ENCODE results near the gene DYRK1A. TPM values are rescaled to one million over a fixed set of nuclear protein-coding genes. Genes with fewer than 3 reads are reported as not detected.

DYRK1A gene
- total RNA-seq, 3 donors from 2014 or later (not counting 1 experiment from before 2014, with no cell fraction given), result 149 to 166 (median 153) TPM

GRCh38 chr21:37368541-37369279, 2.1 kb downstream of the DYRK1A start:
- H3K36me3 Mint-ChIP-seq, result peaks cover 7% of the 10 kb centered on the region
- H3K27me3 Mint-ChIP-seq (ENCODE audit: low read depth in 2 of 2), result no peaks in the 10 kb centered on the region
- TF ChIP-seq, protein P1, sequence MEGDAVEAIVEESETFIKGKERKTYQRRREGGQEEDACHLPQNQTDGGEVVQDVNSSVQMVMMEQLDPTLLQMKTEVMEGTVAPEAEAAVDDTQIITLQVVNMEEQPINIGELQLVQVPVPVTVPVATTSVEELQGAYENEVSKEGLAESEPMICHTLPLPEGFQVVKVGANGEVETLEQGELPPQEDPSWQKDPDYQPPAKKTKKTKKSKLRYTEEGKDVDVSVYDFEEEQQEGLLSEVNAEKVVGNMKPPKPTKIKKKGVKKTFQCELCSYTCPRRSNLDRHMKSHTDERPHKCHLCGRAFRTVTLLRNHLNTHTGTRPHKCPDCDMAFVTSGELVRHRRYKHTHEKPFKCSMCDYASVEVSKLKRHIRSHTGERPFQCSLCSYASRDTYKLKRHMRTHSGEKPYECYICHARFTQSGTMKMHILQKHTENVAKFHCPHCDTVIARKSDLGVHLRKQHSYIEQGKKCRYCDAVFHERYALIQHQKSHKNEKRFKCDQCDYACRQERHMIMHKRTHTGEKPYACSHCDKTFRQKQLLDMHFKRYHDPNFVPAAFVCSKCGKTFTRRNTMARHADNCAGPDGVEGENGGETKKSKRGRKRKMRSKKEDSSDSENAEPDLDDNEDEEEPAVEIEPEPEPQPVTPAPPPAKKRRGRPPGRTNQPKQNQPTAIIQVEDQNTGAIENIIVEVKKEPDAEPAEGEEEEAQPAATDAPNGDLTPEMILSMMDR (IDR thresholded peaks at IDR 0.05), result no peak
- intact Hi-C loops (cut with micrococcal nuclease), result loop anchor here (5.0 kb wide), 1 partner anchor 194 kb away; no protein-coding TSS in a partner anchor
- no peaks in the 10 kb centered on the region for H3K9me3 Mint-ChIP-seq
- H3K36me3 ChIP-seq (ENCODE audit: control insufficient read depth, insufficient read depth, low read length), result no peaks in the 10 kb centered on the region
- peak in 1 of 2 donors; percentile 27 for DNase-seq
- H3K27ac ChIP-seq (ENCODE audit: low read length), result peak overlapping the region; percentile 83
- peak overlapping the region; percentile 93 for H3K4me3 Mint-ChIP-seq
- peak overlapping the region; percentile 69 for H3K4me3 ChIP-seq (ENCODE audit: low read length)
- no peaks in the 10 kb centered on the region for H3K9me3 ChIP-seq (ENCODE audit: control insufficient read depth, insufficient read depth, low read length)
- H3K27ac Mint-ChIP-seq, result peak overlapping the region; percentile 97
- no peaks in the 10 kb centered on the region for H3K27me3 ChIP-seq (ENCODE audit: control insufficient read depth, insufficient read depth, low read length)
- H3K4me1 Mint-ChIP-seq, result peaks cover 62 to 69% of the 10 kb centered on the region in 2 donors
- 3% methylated on average over 8 of the region's 9 CpGs for WGBS (ENCODE audit: insufficient coverage)
- no peak for ATAC-seq
- peaks cover 25% of the 10 kb centered on the region for H3K4me1 ChIP-seq (ENCODE audit: control insufficient read depth, insufficient read depth, low read length)

DNA sequence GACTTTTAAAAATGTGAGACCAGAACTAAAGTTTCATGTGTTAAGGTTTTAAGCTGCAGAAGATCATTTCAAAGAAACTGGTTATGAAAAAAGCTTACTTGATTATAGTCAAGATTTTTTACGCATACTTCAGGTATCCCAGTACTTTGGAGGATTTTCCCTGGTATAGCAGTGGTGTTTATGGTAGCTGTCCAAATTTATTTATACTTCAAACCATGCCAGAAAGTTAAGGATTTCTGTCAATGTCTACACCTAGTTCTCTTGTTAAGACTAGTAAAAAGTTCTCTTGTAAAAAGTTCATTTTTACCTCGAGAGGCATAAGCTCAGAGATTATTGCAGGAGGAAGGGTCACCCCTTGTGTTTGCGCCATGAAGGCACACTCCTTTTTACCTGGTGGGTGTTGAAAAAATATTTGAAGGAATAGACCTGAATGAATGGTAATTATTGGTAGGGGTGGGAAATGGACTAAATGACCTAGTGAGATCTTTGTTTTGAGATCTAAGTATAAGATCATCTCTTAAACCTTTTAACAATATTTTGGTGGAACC, 2.8 kb downstream of the DYRK1A start:
- DNase-seq (no peak), ATAC-seq (no peak)
- 27% methylated on average over 2 of the region's 3 CpGs for WGBS (ENCODE audit: insufficient coverage)
- Mint-ChIP-seq H3K36me3 (peaks cover 7% of the 10 kb centered on the region), H3K9me3 (no peaks in the 10 kb centered on the region), H3K27ac (peak overlapping the region; percentile 97), H3K4me1 (peaks cover 68 to 75% of the 10 kb centered on the region in 2 donors), H3K27me3 (ENCODE audit: low read depth in 2 of 2) (no peaks in the 10 kb centered on the region), H3K4me3 (peak overlapping the region; percentile 93)
- H3K36me3 ChIP-seq (ENCODE audit: control insufficient read depth, insufficient read depth, low read length), result no peaks in the 10 kb centered on the region
- TF ChIP-seq, protein P1 (IDR thresholded peaks at IDR 0.05), result no peak
- peaks cover 26% of the 10 kb centered on the region for H3K4me1 ChIP-seq (ENCODE audit: control insufficient read depth, insufficient read depth, low read length)
- peak overlapping the region; percentile 17 for H3K4me3 ChIP-seq (ENCODE audit: low read length)
- intact Hi-C loops (cut with micrococcal nuclease), result loop anchor here (5.0 kb wide), 1 partner anchor 193 kb away; no protein-coding TSS in a partner anchor
- no peaks in the 10 kb centered on the region for H3K9me3 ChIP-seq (ENCODE audit: control insufficient read depth, insufficient read depth, low read length)
- H3K27me3 ChIP-seq (ENCODE audit: control insufficient read depth, insufficient read depth, low read length), result no peaks in the 10 kb centered on the region
- H3K27ac ChIP-seq (ENCODE audit: low read length), result peak overlapping the region; percentile 37

DNA sequence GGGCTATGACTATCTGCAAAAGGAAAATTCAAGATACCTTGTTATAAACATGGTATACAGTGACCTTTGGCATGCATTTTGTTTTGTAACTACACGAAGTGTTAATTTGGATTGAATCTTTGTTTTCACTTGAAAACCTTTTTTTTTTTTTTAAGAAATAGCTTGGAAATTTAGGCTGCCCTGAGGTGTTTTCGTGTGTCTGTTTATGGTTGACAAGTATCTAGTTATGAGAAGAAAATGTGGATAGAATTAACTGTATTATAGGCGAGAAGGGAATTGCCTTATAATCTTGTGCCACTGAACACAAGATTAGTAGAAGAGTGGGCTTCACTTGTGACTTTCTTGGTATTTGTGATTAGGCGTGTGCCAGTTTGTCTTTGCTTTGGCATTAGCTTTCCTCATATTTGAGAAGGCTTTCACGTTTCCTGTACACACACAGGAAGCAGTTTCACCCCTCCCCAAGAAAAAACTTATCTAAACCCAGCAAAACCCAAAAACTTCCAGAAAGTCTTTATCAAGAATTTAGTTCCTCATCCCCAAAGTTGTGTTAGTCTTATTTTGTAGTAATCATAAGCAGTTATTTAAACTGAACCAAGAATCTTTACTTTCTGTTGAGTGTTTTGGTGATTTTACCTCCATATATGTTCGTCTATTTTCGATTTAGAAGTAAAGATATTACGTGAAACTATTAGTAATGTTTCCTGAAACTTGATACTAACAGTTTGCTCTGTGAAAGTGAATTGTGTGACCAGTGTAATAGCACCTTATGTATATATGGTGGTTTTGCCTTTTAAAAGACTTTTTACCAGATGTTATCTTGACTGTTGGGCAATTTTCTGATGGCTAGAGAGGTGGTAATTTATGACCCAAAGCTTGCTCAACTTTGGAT, 3.8 kb downstream of the DYRK1A start:
- TF ChIP-seq, protein P1 (IDR thresholded peaks at IDR 0.05), result no peak
- DNase-seq (peak in 1 of 2 donors; percentile 52), ATAC-seq (peak in 1 of 3 donors; percentile 6)
- H3K27ac ChIP-seq (ENCODE audit: low read length), result peak overlapping the region; percentile 94
- H3K36me3 Mint-ChIP-seq, result peaks cover 7% of the 10 kb centered on the region
- H3K27ac Mint-ChIP-seq, result peak overlapping the region; percentile 97
- H3K36me3 ChIP-seq (ENCODE audit: control insufficient read depth, insufficient read depth, low read length), result no peaks in the 10 kb centered on the region
- no peaks in the 10 kb centered on the region for H3K9me3 Mint-ChIP-seq
- H3K27me3 ChIP-seq (ENCODE audit: control insufficient read depth, insufficient read depth, low read length), result no peaks in the 10 kb centered on the region
- peaks cover 68 to 75% of the 10 kb centered on the region in 2 donors for H3K4me1 Mint-ChIP-seq
- peak overlapping the region; percentile 93 for H3K4me3 Mint-ChIP-seq
- no peaks in the 10 kb centered on the region for H3K9me3 ChIP-seq (ENCODE audit: control insufficient read depth, insufficient read depth, low read length)
- WGBS (ENCODE audit: insufficient coverage), result 7% methylated on average over 6 of the region's 8 CpGs
- H3K27me3 Mint-ChIP-seq (ENCODE audit: low read depth in 2 of 2), result no peaks in the 10 kb centered on the region
- H3K4me1 ChIP-seq (ENCODE audit: control insufficient read depth, insufficient read depth, low read length), result peaks cover 28% of the 10 kb centered on the region
- intact Hi-C loops (cut with micrococcal nuclease), result loop anchor here (2.0 to 5.0 kb wide), 4 partner anchors 16 to 88 kb away; no protein-coding TSS in a partner anchor
- H3K4me3 ChIP-seq (ENCODE audit: low read length), result peak overlapping the region; percentile 19

Measured in natural killer cell (primary cell).